PC-9 (cell line): ENCODE data around the gene SORCS2. TPM values are rescaled to one million over a fixed set of nuclear protein-coding genes. Genes with fewer than 3 reads are reported as not detected.

Experiments
- BruUV-seq: library from RNA; stranded (reverse); fragments of 400-500 nt; replicated peaks from 2 replicates; lab custom pipeline; 2021; lab: Mats Ljungman, UMichigan
- CTCF ChIA-PET: fragments of 300-600 bp; sonication (Branson Sonifier 250); formaldehyde crosslinking; loops from one replicate; lab custom pipeline; 2022; ENCODE audit warnings: antibody characterized with exemption; lab: Charles Lee
- POLR2A ChIA-PET: fragments of 300-600 bp; sonication (Branson Sonifier 250); formaldehyde crosslinking; loops from one replicate; lab custom pipeline; 2022; ENCODE audit warnings: antibody characterized with exemption; ENCODE audit not compliant: unreplicated experiment; lab: Charles Lee
- DNase-seq, 2 experiments: peaks; one replicate each; pipeline versions ENCODE4 v3.0.0 to v3.0.0-alpha.2; 2015 to 2022; ENCODE audit warnings: mixed read lengths in 1 of 2
- H2AFZ ChIP-seq: fragments of 200-600 bp; sonication (generic); 2 replicates; pipeline ENCODE4 v1.8.1; 2017; ENCODE audit warnings: antibody characterized with exemption
- H3F3A ChIP-seq: fragments of 200-600 bp; sonication (generic); 2 replicates; pipeline ENCODE4 v1.8.1; 2017; ENCODE audit warnings: antibody characterized with exemption, mild to moderate bottlenecking, low read depth; ENCODE audit not compliant: insufficient read depth
- H3K27ac ChIP-seq: fragments of 200-600 bp; sonication (generic); 2 replicates; pipeline ENCODE4 v1.6.1; 2016; ENCODE audit warnings: mixed run types
- H3K27me3 ChIP-seq: fragments of 200-600 bp; sonication (generic); 2 replicates; pipeline ENCODE4 v1.6.1; 2016; ENCODE audit warnings: low read depth, mixed run types; ENCODE audit not compliant: insufficient read depth
- H3K36me3 ChIP-seq: fragments of 200-600 bp; sonication (generic); 2 replicates; pipeline ENCODE4 v1.6.1; 2016; ENCODE audit warnings: low read depth, mixed run types
- H3K4me1 ChIP-seq: fragments of 200-600 bp; sonication (generic); replicated peaks from 2 replicates; pipeline ENCODE4 v1.6.1; 2016; ENCODE audit warnings: mixed run types; ENCODE audit not compliant: insufficient read depth
- H3K4me2 ChIP-seq: fragments of 200-600 bp; sonication (generic); 2 replicates; pipeline ENCODE4 v1.6.1; 2017; ENCODE audit warnings: mixed run types
- H3K4me3 ChIP-seq: fragments of 200-600 bp; sonication (generic); 2 replicates; pipeline ENCODE4 v1.6.1; 2016; ENCODE audit warnings: mixed run types
- H3K79me2 ChIP-seq: fragments of 200-600 bp; sonication (generic); 2 replicates; pipeline ENCODE4 v1.6.1; 2017; ENCODE audit warnings: low read depth, mixed run types
- H3K9me2 ChIP-seq: fragments of 200-600 bp; sonication (generic); 2 replicates; pipeline ENCODE4 v1.8.1; 2017; ENCODE audit warnings: mild to moderate bottlenecking; ENCODE audit not compliant: insufficient read depth
- H3K9me3 ChIP-seq: fragments of 200-600 bp; sonication (generic); 2 replicates; pipeline ENCODE4 v1.8.1; 2016; ENCODE audit warnings: low read depth; ENCODE audit not compliant: insufficient read depth
- H4K20me1 ChIP-seq: fragments of 200-600 bp; sonication (generic); 2 replicates; pipeline ENCODE4 v1.8.1; 2017; ENCODE audit not compliant: insufficient read depth
- CTCF ChIP-seq: fragments of 200-600 bp; sonication (generic); conservative IDR thresholded peaks from 2 replicates; pipeline ENCODE4 v1.6.1; 2017; ENCODE audit warnings: mixed run types, antibody characterized with exemption, mild to moderate bottlenecking, moderate library complexity
- EZH2 ChIP-seq: fragments of 200-600 bp; sonication (generic); IDR thresholded peaks from 2 replicates; pipeline ENCODE4 v1.8.0; 2017; ENCODE audit warnings: antibody characterized with exemption, low read depth
- intact Hi-C: fragments of 100-400 bp; cut with micrococcal nuclease; formaldehyde crosslinking; loops from one replicate; pipeline ENCODE4 v1.10.0; 2022; ENCODE audit not compliant: unreplicated experiment
- total RNA-seq: library from RNA; stranded (reverse); gene quantifications from 2 replicates; pipeline ENCODE4 v1.2.3, GENCODE V29; 2021

SORCS2 gene
- total RNA-seq, 1 experiment from 2014 or later: 25.8 TPM

GRCh38 chr4:7254736-7255487 lies 62.6 kb downstream of the SORCS2 start:
- POLR2A ChIA-PET: no interaction called here
- Histone ChIP-seq H3K4me2 (no peak overlapping the region), H3K4me3 (no peak overlapping the region), H3K9me3 (no peaks in the 10 kb centered on the region), H3K36me3 (no peaks in the 10 kb centered on the region), H4K20me1 (no peaks in the 10 kb centered on the region), H3K79me2 (no peaks in the 10 kb centered on the region), H3K27ac (no peak overlapping the region), H2AFZ (no peak overlapping the region), H3K27me3 (no peaks in the 10 kb centered on the region), H3F3A (no peaks in the 10 kb centered on the region), H3K4me1 (no peaks in the 10 kb centered on the region), H3K9me2 (no peaks in the 10 kb centered on the region)
- CTCF ChIA-PET: no interaction called here
- no TSS peak for BruUV-seq
- intact Hi-C loops: no loop called here
- TF ChIP-seq CTCF: no peak
- TF ChIP-seq EZH2: no peak
- DNase-seq: no peak

GRCh38 chr4:7255488-7255881 lies 63.1 kb downstream of the SORCS2 start:
- ChIA-PET CTCF (no interaction called here), POLR2A (no interaction called here)
- Histone ChIP-seq H2AFZ (no peak overlapping the region), H3K9me2 (no peaks in the 10 kb centered on the region), H3K9me3 (no peaks in the 10 kb centered on the region), H3K27ac (no peak overlapping the region), H3F3A (no peaks in the 10 kb centered on the region), H3K79me2 (no peaks in the 10 kb centered on the region), H3K4me1 (no peaks in the 10 kb centered on the region), H3K27me3 (no peaks in the 10 kb centered on the region), H3K4me3 (no peak overlapping the region), H3K36me3 (no peaks in the 10 kb centered on the region), H4K20me1 (no peaks in the 10 kb centered on the region), H3K4me2 (no peak overlapping the region)
- TF ChIP-seq EZH2 (no peak), CTCF (no peak)
- no TSS peak for BruUV-seq
- no peak for DNase-seq
- intact Hi-C loops: no loop called here

- H3K79me2 ChIP-seq: no peaks in the 10 kb centered on the region
- H3K27ac ChIP-seq: no peak overlapping the region
- no peak for DNase-seq
- H3K4me2 ChIP-seq: no peak overlapping the region
- H3K9me3 ChIP-seq: no peaks in the 10 kb centered on the region
- no peaks in the 10 kb centered on the region for H3K27me3 ChIP-seq
- TF ChIP-seq EZH2 (no peak), CTCF (no peak)
- H3K36me3 ChIP-seq: no peaks in the 10 kb centered on the region
- H2AFZ ChIP-seq: no peak overlapping the region
- BruUV-seq: no TSS peak
- POLR2A ChIA-PET: no interaction called here
- no peaks in the 10 kb centered on the region for H3F3A ChIP-seq
- no peak overlapping the region for H3K4me3 ChIP-seq
- no peaks in the 10 kb centered on the region for H4K20me1 ChIP-seq
- intact Hi-C loops: no loop called here
- no peaks in the 10 kb centered on the region for H3K9me2 ChIP-seq
- CTCF ChIA-PET: interaction anchor here (0.6 kb wide), 1 partner anchor 18 kb away, joined by 18 read pairs; no protein-coding TSS in a partner anchor
- no peaks in the 10 kb centered on the region for H3K4me1 ChIP-seq
These were observed 63.7 kb downstream of the SORCS2 start for GRCh38 chr4:7255996-7256395.
